GM19351 (cell line): ENCODE measurements around the gene EVI5.
"Not testable (repeated sequence)": the region's sequence is repeated elsewhere in the genome, so short reads cannot be mapped to it uniquely, and the experiment has no call there.

ENCODE experiments used
- ATAC-seq: cut with Tn5 transposase; IDR thresholded peaks from one replicate; pipeline ENCODE4 v1.9.1; 2021; ENCODE audit warnings: mild to moderate bottlenecking, moderate library complexity; ENCODE audit not compliant: unreplicated experiment

EVI5 gene

GRCh38 chr1:92527670-92528069 is 257.2 kb downstream of the EVI5 start:
- ATAC-seq, result no peak

GRCh38 chr1:92524944-92525590 is 259.8 kb downstream of the EVI5 start:
- not testable (repeated sequence) for ATAC-seq

GRCh38 chr1:92519043-92519442 is 265.9 kb downstream of the EVI5 start:
- no peak for ATAC-seq

DNA sequence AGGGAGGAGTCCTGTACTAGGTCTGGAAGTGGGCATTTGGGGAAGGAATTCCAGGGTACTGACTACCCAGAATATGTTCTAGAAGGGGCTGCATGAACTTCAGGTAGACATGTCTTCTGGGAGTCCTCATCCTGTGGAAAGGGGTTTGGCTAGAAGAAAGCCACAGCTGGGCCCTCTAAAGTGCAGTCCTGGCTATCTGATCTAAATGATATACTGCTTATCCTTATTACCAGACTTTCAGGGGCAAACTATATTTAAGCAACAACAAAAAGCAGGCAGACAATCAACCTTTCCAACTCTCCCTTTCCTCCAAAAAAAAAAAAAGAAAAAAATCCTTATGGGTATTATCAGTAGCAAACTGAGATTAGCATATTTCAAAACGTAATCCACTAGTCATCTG is 268.3 kb downstream of the EVI5 start:
- no peak for ATAC-seq

DNA sequence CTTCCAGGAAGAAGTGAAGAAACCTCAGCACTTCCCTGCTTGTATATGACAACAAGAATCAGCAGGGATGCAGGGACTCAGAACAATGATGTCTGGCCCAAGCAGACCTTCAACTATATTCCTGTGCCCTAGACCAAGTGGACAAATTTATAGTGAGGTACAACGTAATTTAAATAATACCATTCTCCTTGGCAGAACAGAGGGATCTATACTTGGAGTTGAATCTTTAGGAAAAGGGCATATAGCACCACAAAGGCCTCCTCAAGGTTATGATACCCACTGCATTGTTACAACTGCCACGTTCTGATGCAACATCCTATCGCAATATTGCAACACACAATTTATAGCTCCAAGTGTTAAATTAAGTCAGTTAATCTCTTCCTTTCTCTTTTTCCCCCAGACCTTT is 269.1 kb downstream of the EVI5 start:
- ATAC-seq, result no peak

DNA sequence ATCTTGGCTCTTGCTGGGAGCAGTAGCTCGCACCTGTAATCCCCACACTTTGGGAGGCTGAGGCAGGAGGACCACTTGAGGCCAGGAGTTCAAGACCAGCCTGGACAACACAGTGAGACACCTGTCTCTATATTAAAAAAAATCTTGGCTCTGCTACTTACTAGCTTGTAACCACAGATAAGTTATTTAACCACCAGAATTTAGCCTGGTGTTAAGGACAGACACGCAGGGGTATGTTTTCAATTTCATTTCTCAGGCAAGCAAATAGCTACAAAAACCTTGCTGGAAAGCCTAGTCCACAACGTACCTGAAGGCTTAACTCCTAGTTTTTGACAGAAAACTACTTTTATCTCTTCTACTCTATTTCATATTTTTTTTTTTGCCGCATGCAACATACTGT is 273.4 kb downstream of the EVI5 start:
- ATAC-seq, result no peak

DNA sequence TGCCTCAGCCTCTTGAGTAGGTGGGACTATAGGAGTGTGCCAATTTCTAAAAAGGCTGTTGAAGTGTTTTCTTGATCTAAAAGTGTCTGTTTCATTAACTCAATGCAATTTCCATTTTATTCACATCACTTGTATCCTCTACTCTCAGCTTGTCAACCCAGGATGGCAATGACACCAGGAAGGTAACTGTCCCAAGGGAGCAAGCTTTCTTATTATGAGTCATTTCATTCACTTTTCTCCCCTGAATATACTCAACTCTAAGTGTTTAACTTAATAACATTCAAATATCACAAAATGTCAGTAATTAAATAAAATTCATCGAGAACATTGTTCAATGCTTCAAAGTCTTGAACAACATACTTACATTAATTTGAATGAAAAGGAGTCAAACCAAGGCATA is 275.3 kb downstream of the EVI5 start:
- no peak for ATAC-seq

- no peak for ATAC-seq
Observed at GRCh38 chr1:92505015-92505692, 279.8 kb downstream of the EVI5 start.

- no peak for ATAC-seq
Observed at GRCh38 chr1:92504291-92505014, 280.5 kb downstream of the EVI5 start.

GRCh38 chr1:92503926-92504285 is 281.0 kb downstream of the EVI5 start:
- ATAC-seq, result no peak

DNA sequence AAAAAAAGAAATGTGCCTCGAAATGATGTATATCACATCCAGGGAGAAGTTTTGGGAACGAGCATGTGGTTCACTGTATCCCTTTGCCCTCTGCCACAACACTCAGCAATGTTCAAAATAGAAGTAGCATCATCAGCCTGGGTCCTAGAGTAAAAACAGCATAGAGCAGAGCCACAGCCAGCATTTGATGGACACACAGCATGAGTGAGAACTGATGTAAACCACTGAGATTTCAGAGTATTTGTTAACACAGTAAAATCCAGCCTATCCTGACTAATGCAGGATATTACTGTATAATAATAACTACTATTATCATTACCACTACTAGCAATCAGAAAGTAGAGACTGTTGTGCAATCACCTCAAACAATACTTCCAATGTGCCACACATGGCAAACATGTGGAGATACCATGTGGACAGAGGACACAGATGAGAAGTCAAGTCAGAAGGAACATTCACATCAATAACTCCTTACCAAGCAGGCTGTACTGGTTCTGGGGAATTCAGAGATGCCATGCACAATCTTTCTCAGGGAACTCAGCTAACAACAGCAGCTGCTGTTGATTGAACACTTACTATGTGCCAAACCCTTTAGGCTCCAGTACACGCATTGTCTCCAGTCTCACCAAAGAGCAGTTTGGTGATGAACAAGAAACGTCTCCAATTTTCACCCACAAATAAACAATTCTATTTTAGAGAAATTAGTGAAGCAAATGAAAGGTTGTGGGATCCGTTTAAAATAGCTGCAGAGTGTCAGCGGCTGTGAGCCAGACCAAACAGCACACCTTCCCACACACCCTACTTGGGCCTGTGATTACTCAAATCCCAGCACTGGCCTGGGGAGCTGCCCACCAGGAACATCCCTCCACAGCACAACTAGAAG is 281.6 kb downstream of the EVI5 start:
- peak; percentile 47 for ATAC-seq

- peak; percentile 64 for ATAC-seq
Observed at GRCh38 chr1:92502247-92502646, 282.7 kb downstream of the EVI5 start.

- no peak for ATAC-seq
Observed at GRCh38 chr1:92500552-92500951, 284.4 kb downstream of the EVI5 start.

- ATAC-seq, result no peak
Observed at GRCh38 chr1:92495392-92496063, 289.4 kb downstream of the EVI5 start.

GRCh38 chr1:92494485-92495141 is 290.3 kb downstream of the EVI5 start:
- ATAC-seq, result no peak

DNA sequence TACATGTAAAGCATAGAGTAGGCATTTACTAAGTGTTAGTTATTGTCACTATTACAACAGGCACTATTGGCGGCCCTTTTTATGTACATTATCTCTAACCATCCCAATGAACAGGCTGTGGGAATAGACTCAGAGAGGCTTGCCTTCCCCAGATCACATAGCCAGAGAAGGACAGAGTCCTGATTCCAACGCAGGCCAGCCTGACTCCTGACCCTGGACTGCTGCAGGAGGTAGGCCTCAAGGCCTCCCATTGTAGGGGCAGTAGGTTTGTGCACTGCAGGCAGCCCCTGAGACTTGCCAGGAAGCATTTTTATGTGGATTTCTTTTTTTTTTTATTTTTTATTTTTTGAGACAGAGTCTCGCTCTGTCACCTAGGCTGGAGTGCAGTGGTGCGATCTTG is 291.8 kb downstream of the EVI5 start:
- no peak for ATAC-seq

DNA sequence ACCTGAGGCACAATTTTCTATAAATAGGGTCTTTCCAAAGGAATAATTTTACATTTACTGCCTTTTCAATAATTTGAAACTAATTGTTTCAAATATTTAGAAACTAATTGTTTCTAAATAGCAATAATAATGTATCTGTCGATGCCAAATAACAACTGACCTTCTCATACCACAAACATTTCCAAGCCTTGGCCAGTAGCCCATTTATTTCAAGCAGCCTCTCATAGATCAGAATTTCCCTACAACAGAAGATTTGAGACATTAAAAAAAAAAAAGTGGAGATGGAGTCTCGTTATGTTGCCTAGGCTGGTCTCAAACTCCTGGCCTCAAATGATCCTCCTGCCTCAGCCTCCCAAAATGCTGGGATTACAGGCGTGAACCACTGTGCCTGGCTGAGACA is 296.1 kb downstream of the EVI5 start:
- ATAC-seq, result no peak

DNA sequence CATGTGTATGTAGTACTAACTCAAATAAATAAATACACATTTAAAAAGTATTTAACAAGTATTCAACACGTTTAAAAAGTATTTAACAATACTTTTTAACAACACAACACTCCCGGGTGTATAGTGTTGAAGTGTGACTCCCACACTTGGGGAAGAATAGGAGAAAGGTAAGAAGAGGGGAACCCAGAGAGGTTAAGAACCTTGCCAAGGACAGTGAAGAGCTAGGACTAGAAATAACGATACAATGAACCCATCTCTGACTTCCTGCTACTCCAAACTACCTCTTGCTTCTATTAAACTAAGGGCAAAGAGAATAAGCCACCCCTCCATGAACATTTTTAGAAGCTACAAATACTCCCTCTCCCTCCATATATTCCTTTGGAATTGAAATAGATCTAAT is 296.5 kb downstream of the EVI5 start:
- ATAC-seq, result no peak

DNA sequence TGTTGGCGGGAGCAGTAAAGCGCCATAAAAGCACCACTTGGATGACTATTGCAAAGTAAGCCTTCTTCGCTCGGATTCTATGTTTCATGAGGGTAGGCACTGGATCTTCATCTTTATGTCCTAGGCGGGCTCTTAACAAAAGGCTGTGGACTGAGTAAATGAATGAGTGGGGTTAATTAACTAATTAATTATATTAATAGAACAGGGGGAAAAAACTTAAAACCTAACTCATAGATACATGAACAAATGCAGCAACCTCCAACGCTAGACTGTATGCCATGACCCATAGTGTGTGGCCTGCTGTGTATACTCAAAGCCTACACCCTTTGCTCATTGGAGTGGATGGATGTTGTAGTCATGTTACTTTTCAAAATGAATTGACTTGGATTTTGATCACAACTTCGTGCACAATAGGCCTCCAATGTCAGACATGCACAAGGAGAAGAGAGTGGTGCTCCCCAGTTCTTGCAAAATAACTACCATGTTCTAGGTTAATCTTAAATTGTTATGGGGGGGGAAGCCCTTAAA is 297.8 kb downstream of the EVI5 start:
- ATAC-seq, result no peak
